B cell (primary cell): ENCODE measurements around the gene TSPAN19. TPM values are rescaled to one million over a fixed set of nuclear protein-coding genes. Genes with fewer than 3 reads are reported as not detected.

Source experiments
- ATAC-seq: fragments of 200-7000 bp; cut with Tn5 transposase; one replicate; pipeline ENCODE4 v1.10.0; 2021; ENCODE audit warnings: low read depth, mild to moderate bottlenecking, moderate number of reproducible peaks, moderate library complexity
- CTCF ChIA-PET: fragments of 350-600 bp; sonication (Branson Sonifier 250); formaldehyde crosslinking; loops from one replicate; lab custom pipeline; 2021; ENCODE audit warnings: antibody characterized with exemption, inconsistent platforms; lab: Charles Lee
- POLR2A ChIA-PET: fragments of 350-600 bp; sonication (Branson Sonifier 250); formaldehyde crosslinking; loops from one replicate; lab custom pipeline; 2021; ENCODE audit warnings: antibody characterized with exemption; lab: Charles Lee
- DNase-seq: peaks from one replicate; pipeline ENCODE4 v3.0.0; 2013
- H2AFZ ChIP-seq: 2 replicates; pipeline ENCODE4 v1.6.1; 2012; ENCODE audit warnings: mild to moderate bottlenecking, low read depth, low read length; ENCODE audit not compliant: insufficient read depth, poor library complexity, severe bottlenecking
- H3K27ac ChIP-seq, 2 donors: 1 replicate in 1 of 2; 2 replicates in 1 of 2; pipeline ENCODE4 v1.5.1; 2012 to 2013; ENCODE audit warnings: low read length in 2 of 2, mild to moderate bottlenecking in 2 of 2, moderate library complexity in 1 of 2
- H3K27me3 ChIP-seq, 4 experiments: fragments of 200-600 bp in 1 of 4; sonication (generic) in 1 of 4; replicated peaks in 1 of 4; 1 replicate in 2 of 4; 2 replicates in 2 of 4; pipeline versions ENCODE4 v1.6.1 to v1.7.0; 2013 to 2016; ENCODE audit warnings: low read length in 3 of 4, mild to moderate bottlenecking in 2 of 4, mixed read lengths in 1 of 4, moderate library complexity in 1 of 4; ENCODE audit not compliant: insufficient read depth in 4 of 4, control insufficient read depth in 3 of 4; ENCODE audit errors: control extremely low read depth in 1 of 4
- H3K36me3 ChIP-seq, 2 experiments: replicated peaks in 1 of 2; 1 replicate in 1 of 2; 2 replicates in 1 of 2; pipeline versions ENCODE4 v1.6.1 to v1.7.1; 2013; ENCODE audit warnings: low read length in 1 of 2; ENCODE audit not compliant: insufficient read depth in 2 of 2, control insufficient read depth in 1 of 2; ENCODE audit errors: control extremely low read depth in 1 of 2, extremely low read depth in 1 of 2
- H3K4me1 ChIP-seq, 2 donors: fragments of 200-600 bp in 1 of 2; sonication (generic) in 1 of 2; 1 replicate in 1 of 2; 2 replicates in 1 of 2; pipeline versions ENCODE4 v1.5.1 to v1.6.1; 2013 to 2017; ENCODE audit warnings: low read length in 2 of 2; ENCODE audit not compliant: control insufficient read depth in 2 of 2, insufficient read depth in 2 of 2
- H3K4me2 ChIP-seq: replicated peaks from 2 replicates; pipeline ENCODE3; 2012; ENCODE audit warnings: mild to moderate bottlenecking, low read depth, low read length; ENCODE audit not compliant: poor library complexity, severe bottlenecking
- H3K4me3 ChIP-seq, 5 experiments: fragments of 200-600 bp in 1 of 5; sonication (generic) in 1 of 5; 1 replicate in 3 of 5; 2 replicates in 2 of 5; pipeline versions ENCODE4 v1.5.1 to v1.7.0; 2011 to 2016; ENCODE audit warnings: low read length in 4 of 5, mild to moderate bottlenecking in 4 of 5, low read depth in 2 of 5, control low read depth in 1 of 5, moderate library complexity in 1 of 5; ENCODE audit not compliant: insufficient read depth in 1 of 5; ENCODE audit errors: control extremely low read depth in 1 of 5, extremely low read depth in 1 of 5
- H3K79me2 ChIP-seq: fragments of 200-600 bp; sonication (generic); one replicate; pipeline ENCODE4 v1.6.0; 2016; ENCODE audit warnings: low read length; ENCODE audit not compliant: control insufficient read depth, insufficient read depth
- H3K9ac ChIP-seq: fragments of 200-600 bp; sonication (generic); 2 replicates; pipeline ENCODE4 v1.6.1; 2017; ENCODE audit warnings: mild to moderate bottlenecking, low read length, moderate library complexity
- H3K9me3 ChIP-seq, 3 donors: one replicate each; pipeline versions ENCODE4 v1.6.1 to v1.7.1; 2013; ENCODE audit warnings: low read length in 2 of 3; ENCODE audit not compliant: control insufficient read depth in 2 of 3, insufficient read depth in 1 of 3; ENCODE audit errors: control extremely low read depth in 1 of 3
- H4K20me1 ChIP-seq: 2 replicates; pipeline ENCODE4 v1.6.0; 2012; ENCODE audit warnings: mild to moderate bottlenecking, low read length; ENCODE audit not compliant: insufficient read depth, control insufficient read depth, poor library complexity, severe bottlenecking
- H3K27ac Mint-ChIP-seq: one replicate; pipeline ENCODE4 v1.8.0; 2021; ENCODE audit warnings: mixed read lengths
- H3K27me3 Mint-ChIP-seq: one replicate; pipeline ENCODE4 v1.8.0; 2021; ENCODE audit warnings: mixed read lengths
- H3K4me1 Mint-ChIP-seq: one replicate; pipeline ENCODE4 v1.8.0; 2021; ENCODE audit warnings: mixed read lengths
- H3K4me3 Mint-ChIP-seq: one replicate; pipeline ENCODE4 v1.8.0; 2021; ENCODE audit warnings: mixed read lengths
- H3K9me3 Mint-ChIP-seq: one replicate; pipeline ENCODE4 v1.8.0; 2022; ENCODE audit warnings: mixed read lengths; ENCODE audit not compliant: insufficient read depth
- CTCF ChIP-seq: fragments of 200-600 bp; IDR thresholded peaks from one replicate; pipeline ENCODE4 v1.8.0; 2022; ENCODE audit warnings: antibody characterized with exemption, mild to moderate bottlenecking
- EZH2 ChIP-seq: IDR thresholded peaks from 2 replicates; pipeline ENCODE4 v1.6.1; 2012; ENCODE audit warnings: borderline replicate concordance, low read depth, mild to moderate bottlenecking, moderate library complexity, low read length; ENCODE audit not compliant: insufficient read depth, poor library complexity, severe bottlenecking
- WGBS: methylation state at CpG from one replicate; pipeline ENCODE4 v1.1.5; 2013; ENCODE audit warnings: missing lambda C conversion rate; ENCODE audit not compliant: insufficient coverage; 5-methylcytosine and 5-hydroxymethylcytosine counted together
- intact Hi-C: fragments of 100-400 bp; cut with micrococcal nuclease; formaldehyde crosslinking; loops from one replicate; pipeline ENCODE4 v1.10.0; 2022
- polyA plus RNA-seq: library from polyadenylated mRNA; depleted of rRNA; stranded (reverse); fragments of >200 nt; gene quantifications from 2 replicates; pipeline ENCODE4 v1.2.3, GENCODE V29; 2012
- total RNA-seq, 2 donors: library from RNA; stranded (reverse); fragments of 120-200 nt in 1 of 2; gene quantifications; 1 replicate in 1 of 2; 2 replicates in 1 of 2; pipeline versions ENCODE4 v1.2.3 to v1.2.4, GENCODE V29; 2013 to 2022

The TSPAN19 gene
- total and polyA plus RNA-seq, 2 donors (not counting 1 experiment from before 2014, with no cell fraction given), result not detected

- Mint-ChIP-seq H3K27ac (no peak overlapping the region), H3K9me3 (no peaks in the 10 kb centered on the region), H3K4me3 (no peak overlapping the region), H3K27me3 (no peaks in the 10 kb centered on the region), H3K4me1 (no peaks in the 10 kb centered on the region)
- no peak overlapping the region for H3K4me2 ChIP-seq
- H3K9me3 ChIP-seq, result no peaks in the 10 kb centered on the region
- H4K20me1 ChIP-seq, result no peaks in the 10 kb centered on the region
- no peak for TF ChIP-seq EZH2
- no peak for TF ChIP-seq CTCF
- H3K4me1 ChIP-seq, result no peaks in the 10 kb centered on the region
- intact Hi-C loops, result no loop called here
- H3K27ac ChIP-seq, result no peak overlapping the region
- no peaks in the 10 kb centered on the region for H3K36me3 ChIP-seq
- H3K27me3 ChIP-seq, result no peaks in the 10 kb centered on the region
- no peak overlapping the region for H3K9ac ChIP-seq
- ATAC-seq (no peak), DNase-seq (no peak)
- CTCF ChIA-PET, result no interaction called here
- no peaks in the 10 kb centered on the region for H3K79me2 ChIP-seq
- H3K4me3 ChIP-seq, result no peak overlapping the region
- H2AFZ ChIP-seq, result no peak overlapping the region
- POLR2A ChIA-PET, result no interaction called here
These were observed 41.7 kb downstream of the TSPAN19 start for GRCh38 chr12:84994426-84994825.

GRCh38 chr12:84986586-84986985, 49.5 kb downstream of the TSPAN19 start:
- Histone ChIP-seq H3K27ac (no peak overlapping the region), H3K9me3 (no peaks in the 10 kb centered on the region), H3K79me2 (no peaks in the 10 kb centered on the region), H3K27me3 (no peaks in the 10 kb centered on the region), H3K4me3 (no peak overlapping the region), H3K4me1 (no peaks in the 10 kb centered on the region), H3K9ac (no peak overlapping the region), H2AFZ (no peak overlapping the region), H3K4me2 (no peak overlapping the region), H4K20me1 (no peaks in the 10 kb centered on the region), H3K36me3 (no peaks in the 10 kb centered on the region)
- H3K9me3 Mint-ChIP-seq, result no peaks in the 10 kb centered on the region
- no peaks in the 10 kb centered on the region for H3K27me3 Mint-ChIP-seq
- WGBS, result 60% methylated on average over 2 of the region's 3 CpGs
- H3K27ac Mint-ChIP-seq, result no peak overlapping the region
- TF ChIP-seq EZH2 (no peak), CTCF (no peak)
- ChIA-PET CTCF (no interaction called here), POLR2A (no interaction called here)
- no peak for DNase-seq
- intact Hi-C loops, result no loop called here
- ATAC-seq, result no peak
- H3K4me3 Mint-ChIP-seq, result no peak overlapping the region
- H3K4me1 Mint-ChIP-seq, result no peaks in the 10 kb centered on the region
